ENCODE data around the gene GBP1. TPM values are rescaled to one million over a fixed set of nuclear protein-coding genes. Genes with fewer than 3 reads are reported as not detected.

GBP1 gene
- 0.07 to 0.34 TPM (median 0.13 TPM) in 5 replicates for total RNA-seq (2022; extraction: Qiagen RNA extraction; ENCODE audit: low read depth)

DNA sequence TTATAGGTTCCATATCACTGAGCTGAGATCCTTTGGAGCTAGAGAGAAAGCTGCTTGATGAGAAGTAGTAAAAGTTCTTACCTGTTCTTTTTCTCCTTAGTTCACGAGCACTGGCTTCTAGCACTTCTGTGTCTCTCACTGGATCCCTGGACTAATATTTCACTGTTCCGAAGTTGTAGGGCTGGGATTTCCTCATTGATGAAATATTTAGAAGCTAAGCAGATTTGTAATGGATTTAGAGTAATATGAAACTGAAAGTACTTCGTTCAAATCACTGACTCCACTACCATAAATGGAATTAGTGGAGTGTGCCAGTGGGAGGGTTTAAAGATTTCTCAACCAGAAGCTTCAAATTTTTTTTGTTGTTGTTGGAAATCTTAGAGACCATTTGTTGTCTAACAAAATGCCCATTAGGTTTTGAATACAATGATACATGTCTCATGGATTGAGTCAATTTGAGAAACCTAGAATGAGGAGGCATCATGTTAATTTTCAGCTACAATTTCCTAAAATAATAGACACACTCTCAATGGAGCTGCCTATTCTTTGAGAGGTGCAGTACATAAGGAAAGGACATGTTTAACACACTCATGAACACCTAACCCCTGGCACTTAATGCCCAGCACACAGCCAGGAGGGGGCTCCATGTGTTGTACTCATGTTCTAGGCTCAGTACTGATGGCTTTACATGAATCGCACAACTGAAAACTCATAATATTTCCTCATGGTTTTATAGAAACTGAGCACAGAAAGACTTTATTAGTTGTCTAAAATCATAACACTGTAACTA, at the start of gene GBP1:
TSS of gene GBP1 (minus strand) at position 130 of the 790 bp plus-strand sequence. CDS start 1,974 bp downstream, outside the sequence.

GRCh38 chr1:89022167-89022959, 42.6 kb downstream of the GBP1 start, which contains the start of gene GBP3:
Gene GBP3, minus strand, starts transcription at chr1:89022866. Its CDS starts 2,145 bp downstream, at chr1:89020721.

Other genes with a start within 250 kb of the GBP1 start
- 27.4 to 32.3 TPM (median 28.0 TPM) in 5 replicates for gene GTF2B, start 173.6 kb downstream of the GBP1 start, total RNA-seq (2022; extraction: Qiagen RNA extraction; ENCODE audit: low read depth)
- gene KYAT3, start 72.6 kb downstream of the GBP1 start, total RNA-seq (2022; extraction: Qiagen RNA extraction; ENCODE audit: low read depth), result 5.6 to 8.8 TPM (median 6.7 TPM) in 5 replicates
- gene RBMXL1, start 72.6 kb downstream of the GBP1 start, total RNA-seq (2022; extraction: Qiagen RNA extraction; ENCODE audit: low read depth), result 2.3 to 3.1 TPM (median 2.6 TPM) in 5 replicates
- gene GBP3, start 42.3 kb downstream of the GBP1 start, total RNA-seq (2022; extraction: Qiagen RNA extraction; ENCODE audit: low read depth), result 1.1 to 1.3 TPM (median 1.3 TPM) in 5 replicates
- gene GBP2, start 60.9 kb upstream of the GBP1 start, total RNA-seq (2022; extraction: Qiagen RNA extraction; ENCODE audit: low read depth), result 0.74 to 1.3 TPM (median 0.91 TPM) in 5 replicates
- gene GBP7, start 110.8 kb upstream of the GBP1 start, total RNA-seq (2022; extraction: Qiagen RNA extraction; ENCODE audit: low read depth), result not detected in 5 replicates
- 0.02 TPM in 1 of 5 replicates, not detected in the others for gene GBP4, start 133.7 kb upstream of the GBP1 start, total RNA-seq (2022; extraction: Qiagen RNA extraction; ENCODE audit: low read depth)
- 0.05 TPM in 2 of 5 replicates, not detected in the others for gene GBP5, start 207.7 kb upstream of the GBP1 start, total RNA-seq (2022; extraction: Qiagen RNA extraction; ENCODE audit: low read depth)

All from A549 treated with CpdA at 1 μM for 4 hours (cell line).